Breast epithelium (tissue), 4 donors: ENCODE measurements around the gene DEFB131A. TPM values are rescaled to one million over a fixed set of nuclear protein-coding genes. Genes with fewer than 3 reads are reported as not detected.
"Not testable (repeated sequence)": the region's sequence is repeated elsewhere in the genome, so short reads cannot be mapped to it uniquely, and the experiment has no call there.

ENCODE experiments used
- DNase-seq, 2 donors: peaks; one replicate each; pipeline ENCODE4 v3.0.0-alpha.2; 2019; ENCODE audit warnings: low spot score in 2 of 2
- H3K27ac ChIP-seq, 2 donors: fragments of 200-600 bp; sonication (generic) in 1 of 2; one replicate each; pipeline ENCODE4 v1.5.1; 2016 to 2019; ENCODE audit warnings: mild to moderate bottlenecking in 1 of 2
- H3K27me3 ChIP-seq, 2 donors: fragments of 200-600 bp; sonication (generic) in 1 of 2; one replicate each; pipeline versions ENCODE4 v1.5.1 to v1.6.0; 2017 to 2019; ENCODE audit warnings: control low read depth in 1 of 2, mild to moderate bottlenecking in 1 of 2
- H3K36me3 ChIP-seq: fragments of 200-600 bp; one replicate; pipeline ENCODE4 v1.5.1; 2019
- H3K4me1 ChIP-seq, 2 donors: fragments of 200-600 bp; sonication (generic); one replicate each; pipeline ENCODE4 v1.5.1; 2016 to 2019; ENCODE audit warnings: control low read depth in 1 of 2
- H3K4me3 ChIP-seq, 3 donors: fragments of 200-600 bp; sonication (generic); 1 replicate in 2 of 3; 2 replicates in 1 of 3; pipeline ENCODE4 v1.5.1; 2016 to 2019; ENCODE audit warnings: mild to moderate bottlenecking in 3 of 3, moderate library complexity in 2 of 3
- H3K9me3 ChIP-seq, 2 donors: fragments of 200-600 bp; sonication (generic) in 1 of 2; one replicate each; pipeline ENCODE4 v1.5.1; 2016 to 2019; ENCODE audit warnings: control low read depth in 1 of 2
- intact Hi-C: fragments of 100-400 bp; cut with DNase I; formaldehyde crosslinking; loops from one replicate; pipeline ENCODE4 v1.15.1; 2023; ENCODE audit warnings: low total_unique reads
- total RNA-seq, 3 donors: library from RNA; depleted of rRNA; stranded (reverse); fragments of >200 nt; gene quantifications; one replicate each; pipeline ENCODE4 v1.1.0, GENCODE V29; 2016
- TF ChIP-seq, protein P1 (sequence below), 3 donors: fragments of 450-650 bp; IDR thresholded peaks; one replicate each; pipeline ENCODE4 v1.5.1; 2016 to 2017; ENCODE audit warnings: antibody characterized with exemption in 3 of 3, mild to moderate bottlenecking in 3 of 3, moderate library complexity in 3 of 3

DEFB131A gene
- total RNA-seq, 3 donors from 2014 or later, result not detected

DNA sequence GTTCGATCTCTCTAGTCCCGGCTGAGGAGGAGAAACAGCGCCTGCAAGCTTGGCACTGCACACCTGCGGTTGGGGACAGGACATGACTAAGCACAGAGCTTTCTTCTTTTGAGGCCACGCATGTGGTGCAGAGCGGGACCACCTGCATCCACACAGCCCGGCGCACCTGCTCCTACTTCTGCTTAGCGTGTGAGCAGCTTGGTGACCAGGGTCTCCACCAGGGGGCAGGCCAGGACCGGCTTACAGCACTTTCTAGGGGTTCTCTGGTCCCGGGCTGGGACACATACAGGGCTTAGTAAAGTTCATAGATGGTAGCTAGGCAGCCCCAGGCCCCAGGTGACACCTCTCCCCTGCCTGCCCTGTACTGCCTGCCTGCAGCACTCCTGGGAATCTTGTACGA is 51.2 kb downstream of the DEFB131A start:
- intact Hi-C loops, H3K4me1 ChIP-seq, H3K9me3 ChIP-seq, H3K27ac ChIP-seq, H3K4me3 ChIP-seq, H3K27me3 ChIP-seq, H3K36me3 ChIP-seq: not testable (repeated sequence)
- TF ChIP-seq, protein P1, sequence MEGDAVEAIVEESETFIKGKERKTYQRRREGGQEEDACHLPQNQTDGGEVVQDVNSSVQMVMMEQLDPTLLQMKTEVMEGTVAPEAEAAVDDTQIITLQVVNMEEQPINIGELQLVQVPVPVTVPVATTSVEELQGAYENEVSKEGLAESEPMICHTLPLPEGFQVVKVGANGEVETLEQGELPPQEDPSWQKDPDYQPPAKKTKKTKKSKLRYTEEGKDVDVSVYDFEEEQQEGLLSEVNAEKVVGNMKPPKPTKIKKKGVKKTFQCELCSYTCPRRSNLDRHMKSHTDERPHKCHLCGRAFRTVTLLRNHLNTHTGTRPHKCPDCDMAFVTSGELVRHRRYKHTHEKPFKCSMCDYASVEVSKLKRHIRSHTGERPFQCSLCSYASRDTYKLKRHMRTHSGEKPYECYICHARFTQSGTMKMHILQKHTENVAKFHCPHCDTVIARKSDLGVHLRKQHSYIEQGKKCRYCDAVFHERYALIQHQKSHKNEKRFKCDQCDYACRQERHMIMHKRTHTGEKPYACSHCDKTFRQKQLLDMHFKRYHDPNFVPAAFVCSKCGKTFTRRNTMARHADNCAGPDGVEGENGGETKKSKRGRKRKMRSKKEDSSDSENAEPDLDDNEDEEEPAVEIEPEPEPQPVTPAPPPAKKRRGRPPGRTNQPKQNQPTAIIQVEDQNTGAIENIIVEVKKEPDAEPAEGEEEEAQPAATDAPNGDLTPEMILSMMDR (IDR thresholded peaks at IDR 0.05), result peak in 2 of 3 donors; percentile 21 to 26
- DNase-seq, result peak; percentile 26 to 74

DNA sequence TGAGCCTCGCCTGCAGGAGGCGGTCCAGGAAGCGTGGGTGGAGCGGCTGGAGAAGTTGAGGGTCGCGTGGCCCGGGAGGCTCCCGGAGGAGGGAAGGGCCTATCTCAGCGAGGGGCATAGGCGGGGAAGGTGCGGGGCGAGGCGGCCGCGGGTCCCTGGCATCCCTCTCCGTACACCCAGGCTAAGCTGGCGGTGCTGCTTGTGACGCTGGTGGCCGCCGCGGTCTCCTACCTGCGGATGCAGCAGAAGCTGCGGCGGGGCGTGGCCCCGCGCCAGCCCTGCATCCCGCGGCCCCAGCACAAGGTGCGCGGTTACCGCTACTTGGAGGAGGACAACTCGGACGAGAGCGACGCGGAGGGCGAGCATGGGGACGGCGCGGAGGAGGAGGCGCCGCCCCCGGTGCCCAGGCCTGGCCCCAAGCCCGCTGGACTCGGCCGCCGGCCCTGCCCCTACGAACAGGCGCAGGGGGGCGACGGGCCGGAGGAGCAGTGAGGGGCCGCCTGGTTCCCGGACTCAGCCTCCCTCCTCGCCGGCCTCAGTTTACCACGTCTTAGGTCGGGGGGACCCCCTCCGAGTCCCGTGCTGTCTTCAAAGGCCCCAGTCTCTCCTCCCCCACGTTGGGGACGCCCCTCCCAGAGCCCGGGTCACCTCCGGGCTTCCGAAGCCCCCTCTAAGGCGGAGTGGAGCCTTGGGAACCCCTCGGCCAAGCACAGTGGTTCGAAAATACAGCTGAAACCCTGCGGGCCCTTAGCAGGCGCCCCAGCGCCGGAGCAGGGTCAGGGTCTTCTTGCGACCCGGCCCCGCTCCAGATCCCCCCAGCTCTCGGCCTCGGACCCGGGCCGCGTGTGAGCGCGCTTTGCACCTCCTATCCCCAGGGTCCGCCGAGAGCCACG is 53.6 kb downstream of the DEFB131A start:
- H3K27me3 ChIP-seq, H3K4me1 ChIP-seq, H3K36me3 ChIP-seq, DNase-seq, H3K27ac ChIP-seq, intact Hi-C loops, H3K9me3 ChIP-seq: not testable (repeated sequence)
- H3K4me3 ChIP-seq, result peak overlapping the region in 2 of 3 donors; percentile 40 to 53

DNA sequence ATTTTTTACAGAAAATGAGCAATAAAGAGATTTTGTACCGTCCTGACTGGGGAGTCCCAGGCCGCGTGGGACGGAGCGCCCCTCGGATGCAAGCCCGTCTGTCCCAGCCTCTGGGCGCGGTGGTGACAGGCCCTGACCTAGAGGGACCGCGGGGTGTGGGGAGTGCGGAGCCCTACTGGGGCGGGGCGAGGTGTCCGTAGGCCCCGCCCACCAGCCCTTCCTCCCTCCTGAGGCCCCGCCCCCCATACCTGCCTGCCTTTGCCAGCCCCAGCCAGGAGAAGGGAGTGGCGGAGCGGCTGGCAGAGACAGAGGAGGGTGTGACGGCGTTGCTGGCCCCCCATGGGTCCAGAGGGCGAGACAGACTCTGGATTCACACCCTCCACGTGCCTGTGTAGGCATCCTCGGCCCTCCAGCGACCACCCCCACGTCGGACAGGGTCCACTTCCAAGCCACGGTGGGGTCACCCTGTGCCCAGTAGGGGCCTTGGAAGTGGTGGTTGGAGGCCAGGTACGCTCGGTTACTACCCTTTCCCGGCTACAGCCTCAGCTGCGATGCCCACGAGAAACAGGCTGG is 54.3 kb downstream of the DEFB131A start:
- H3K27ac ChIP-seq, intact Hi-C loops, H3K36me3 ChIP-seq, H3K27me3 ChIP-seq, H3K4me1 ChIP-seq, H3K9me3 ChIP-seq: not testable (repeated sequence)
- H3K4me3 ChIP-seq, result peak overlapping the region in 2 of 3 donors; percentile 40 to 53
- DNase-seq, result peak in 1 of 2 donors; percentile 24

DNA sequence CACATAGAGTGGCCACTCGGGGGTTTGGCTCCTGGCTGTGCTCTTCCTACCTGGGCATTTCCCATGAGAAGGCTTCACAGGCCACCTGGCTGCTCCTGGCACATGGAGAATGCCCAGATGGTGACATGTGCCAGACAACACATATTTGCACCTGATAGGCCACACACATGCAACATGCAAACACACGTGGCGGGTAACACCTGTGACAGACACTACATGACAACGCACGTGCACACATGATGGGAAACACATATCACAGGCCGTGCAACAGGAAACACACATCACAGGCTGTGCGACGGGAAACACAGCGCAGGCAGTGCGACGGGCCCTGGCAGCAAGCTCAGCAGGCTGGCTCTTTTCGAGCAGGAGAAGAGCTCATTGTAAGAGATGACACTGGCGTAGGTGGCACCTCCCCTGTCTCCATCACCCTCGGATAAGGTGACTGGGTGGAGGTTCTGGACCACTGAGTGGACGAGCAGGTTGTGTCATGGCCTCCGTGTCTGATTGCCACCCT is 55.8 kb downstream of the DEFB131A start:
- DNase-seq, intact Hi-C loops, H3K4me3 ChIP-seq, H3K27ac ChIP-seq, H3K27me3 ChIP-seq, H3K36me3 ChIP-seq, H3K4me1 ChIP-seq, H3K9me3 ChIP-seq: not testable (repeated sequence)

Other genes with a start within 250 kb of the DEFB131A start
- not detected for gene USP17L10, start 233.8 kb upstream of the DEFB131A start, total RNA-seq
- gene USP17L11, start 229.0 kb upstream of the DEFB131A start, total RNA-seq, result not detected
- not detected for gene USP17L12, start 224.3 kb upstream of the DEFB131A start, total RNA-seq
- not detected for gene USP17L13, start 219.5 kb upstream of the DEFB131A start, total RNA-seq
- not detected for gene USP17L15, start 210.0 kb upstream of the DEFB131A start, total RNA-seq
- gene USP17L17, start 200.5 kb upstream of the DEFB131A start, total RNA-seq, result not detected
- not detected for gene USP17L18, start 195.8 kb upstream of the DEFB131A start, total RNA-seq
- not detected for gene USP17L19, start 191.0 kb upstream of the DEFB131A start, total RNA-seq
- gene USP17L20, start 186.3 kb upstream of the DEFB131A start, total RNA-seq, result not detected
- gene USP17L21, start 181.5 kb upstream of the DEFB131A start, total RNA-seq, result not detected
- gene USP17L22, start 176.8 kb upstream of the DEFB131A start, total RNA-seq, result not detected
- gene USP17L24, start 119.2 kb upstream of the DEFB131A start, total RNA-seq, result not detected
- gene USP17L25, start 114.5 kb upstream of the DEFB131A start, total RNA-seq, result not detected
- gene USP17L26, start 109.8 kb upstream of the DEFB131A start, total RNA-seq, result not detected
- not detected for gene USP17L5, start 105.0 kb upstream of the DEFB131A start, total RNA-seq
- not detected for gene USP17L27, start 100.3 kb upstream of the DEFB131A start, total RNA-seq
- not detected for gene USP17L28, start 95.5 kb upstream of the DEFB131A start, total RNA-seq
- not detected for gene USP17L29, start 90.8 kb upstream of the DEFB131A start, total RNA-seq
- gene USP17L30, start 81.3 kb upstream of the DEFB131A start, total RNA-seq, result not detected